Endothelial cell of umbilical vein (primary cell): ENCODE measurements around the gene NRXN3. TPM values are rescaled to one million over a fixed set of nuclear protein-coding genes. Genes with fewer than 3 reads are reported as not detected.

Experiments used
- BruUV-seq: library from RNA; stranded (reverse); fragments of 400-500 nt; replicated peaks from 2 replicates; lab custom pipeline; 2021; lab: Mats Ljungman, UMichigan
- CTCF ChIA-PET: fragments of 300-600, 350-600 bp; sonication (Branson Sonifier 250); formaldehyde crosslinking; loops from one replicate; lab custom pipeline; 2021; ENCODE audit warnings: antibody characterized with exemption, inconsistent platforms; lab: Charles Lee
- POLR2A ChIA-PET: fragments of 300-600, 350-600 bp; sonication (Branson Sonifier 250); formaldehyde crosslinking; loops from one replicate; lab custom pipeline; 2021; ENCODE audit warnings: antibody characterized with exemption, inconsistent platforms; lab: Charles Lee
- DNase-seq: peaks from one replicate; pipeline ENCODE4 v3.0.0-alpha.2; 2011; ENCODE audit warnings: low read depth, low spot score
- FAIRE-seq: peaks from 2 replicates; lab custom pipeline; 2011; peaks lifted over from hg19 to GRCh38; lab: Jason Lieb, UNC
- H2AFZ ChIP-seq: 2 replicates; pipeline ENCODE4 v1.6.0; 2012; ENCODE audit warnings: low read depth, low read length, control low read depth, inconsistent platforms
- H3K27ac ChIP-seq: 2 replicates; pipeline ENCODE4 v1.5.1; 2011; ENCODE audit warnings: low read depth, mild to moderate bottlenecking, control low read depth, low read length, moderate library complexity; ENCODE audit not compliant: insufficient read depth
- H3K27me3 ChIP-seq, 2 experiments: 2 replicates each; pipeline versions ENCODE4 v1.6.0 to v1.6.1; 2011; ENCODE audit warnings: low read length in 2 of 2, mixed read lengths in 1 of 2; ENCODE audit not compliant: control insufficient read depth in 2 of 2, insufficient read depth in 2 of 2
- H3K36me3 ChIP-seq, 2 experiments: 2 replicates in 1 of 2; 3 replicates in 1 of 2; pipeline ENCODE4 v1.5.1; 2011; ENCODE audit warnings: low read length in 2 of 2, mild to moderate bottlenecking in 1 of 2, moderate library complexity in 1 of 2; ENCODE audit not compliant: control insufficient read depth in 2 of 2, insufficient read depth in 2 of 2; ENCODE audit errors: extremely low read depth in 1 of 2
- H3K4me1 ChIP-seq: 3 replicates; pipeline ENCODE4 v1.5.1; 2011; ENCODE audit warnings: mild to moderate bottlenecking, low read length; ENCODE audit not compliant: control insufficient read depth, insufficient read depth; ENCODE audit errors: extremely low read depth
- H3K4me2 ChIP-seq: 2 replicates; pipeline ENCODE4 v1.6.1; 2011; ENCODE audit warnings: low read length, control low read depth, mixed read lengths; ENCODE audit not compliant: insufficient read depth
- H3K4me3 ChIP-seq, 3 experiments: fragments of 200-600 bp in 1 of 3; sonication (generic), shearing (Covaris generic) in 1 of 3; replicated peaks in 1 of 3; 2 replicates each; pipeline ENCODE4 v1.5.1; 2011 to 2016; ENCODE audit warnings: control low read depth in 3 of 3, low read length in 3 of 3, mild to moderate bottlenecking in 2 of 3, inconsistent platforms in 1 of 3, low read depth in 1 of 3, moderate library complexity in 1 of 3; ENCODE audit not compliant: insufficient read depth in 1 of 3
- H3K79me2 ChIP-seq: 2 replicates; pipeline ENCODE4 v1.6.0; 2012; ENCODE audit warnings: low read length, inconsistent platforms; ENCODE audit not compliant: control insufficient read depth, insufficient read depth
- H3K9ac ChIP-seq: replicated peaks from 2 replicates; pipeline ENCODE3; 2011; ENCODE audit warnings: low read length, control low read depth; ENCODE audit not compliant: insufficient read depth; ENCODE audit errors: extremely low read depth
- H3K9me1 ChIP-seq: replicated peaks from 3 replicates; pipeline ENCODE4 v1.6.0; 2011; ENCODE audit warnings: mild to moderate bottlenecking, low read length; ENCODE audit not compliant: control insufficient read depth, insufficient read depth; ENCODE audit errors: extremely low read depth
- H3K9me3 ChIP-seq: replicated peaks from 2 replicates; pipeline ENCODE4 v1.5.1; 2012; ENCODE audit warnings: low read length, inconsistent platforms; ENCODE audit not compliant: control insufficient read depth, insufficient read depth
- H4K20me1 ChIP-seq: replicated peaks from 2 replicates; pipeline ENCODE3; 2011; ENCODE audit warnings: mild to moderate bottlenecking, low read length; ENCODE audit not compliant: control insufficient read depth, insufficient read depth; ENCODE audit errors: extremely low read depth
- CTCF ChIP-seq, 2 donors: IDR thresholded peaks; 1 replicate in 1 of 2; 2 replicates in 1 of 2; pipeline ENCODE4 v1.5.1; 2011; ENCODE audit warnings: low read length in 2 of 2, mild to moderate bottlenecking in 2 of 2, moderate library complexity in 2 of 2, control low read depth in 1 of 2, inconsistent platforms in 1 of 2, low read depth in 1 of 2; ENCODE audit not compliant: insufficient read depth in 1 of 2; ENCODE audit errors: extremely low read depth in 1 of 2
- EZH2 ChIP-seq: IDR thresholded peaks from 2 replicates; pipeline ENCODE4 v1.6.1; 2012; ENCODE audit warnings: borderline replicate concordance, low read depth, mild to moderate bottlenecking, moderate library complexity, low read length, inconsistent platforms; ENCODE audit not compliant: severe bottlenecking
- FOS ChIP-seq: IDR thresholded peaks from 2 replicates; pipeline ENCODE4 v1.6.1; 2011; ENCODE audit warnings: mild to moderate bottlenecking, low read length, moderate library complexity, borderline replicate concordance; ENCODE audit not compliant: insufficient read depth
- GATA2 ChIP-seq: IDR thresholded peaks from 2 replicates; pipeline ENCODE4 v1.7.0; 2011; ENCODE audit warnings: low read depth, mild to moderate bottlenecking, moderate library complexity, mixed read lengths, low read length; ENCODE audit not compliant: insufficient read length, insufficient read depth
- JUN ChIP-seq: IDR thresholded peaks from 2 replicates; pipeline ENCODE4 v1.6.1; 2011; ENCODE audit warnings: borderline replicate concordance, low read depth; ENCODE audit not compliant: insufficient read length, insufficient read depth
- MAX ChIP-seq: IDR thresholded peaks from 2 replicates; pipeline ENCODE4 v1.6.1; 2011; ENCODE audit not compliant: insufficient read depth, insufficient read length
- MYC ChIP-seq: IDR thresholded peaks from one replicate; pipeline ENCODE4 v1.6.1; 2011; ENCODE audit warnings: mild to moderate bottlenecking, low read depth, low read length
- POLR2A ChIP-seq: IDR thresholded peaks from 2 replicates; pipeline ENCODE4 v1.6.1; 2012; ENCODE audit warnings: low read depth, mild to moderate bottlenecking, control low read depth, low read length
- POLR2AphosphoS5 ChIP-seq: IDR thresholded peaks from 2 replicates; pipeline ENCODE4 v1.6.1; 2012; ENCODE audit warnings: low read depth, mild to moderate bottlenecking, control low read depth, low read length, moderate library complexity; ENCODE audit not compliant: insufficient read depth
- dilution Hi-C: fragments of 300-500 bp; cut with MboI; formaldehyde crosslinking; loops from one replicate; pipeline ENCODE4 v1.15.0; 2019; ENCODE audit warnings: low sequenced_read_pairs; ENCODE audit not compliant: extremely low pct_ligation_motif_present
- intact Hi-C: fragments of 100-400 bp; cut with micrococcal nuclease; formaldehyde crosslinking; loops from one replicate; pipeline ENCODE4 v1.10.0; 2022
- polyA plus RNA-seq, 4 experiments: library from polyadenylated mRNA; depleted of rRNA in 3 of 4; stranded (reverse) in 3 of 4; unstranded in 1 of 4; fragments of >200 nt; gene quantifications; 2 replicates each; pipeline versions ENCODE4 v1.2.1 to v1.2.3, GENCODE V29; 2011 to 2012; ENCODE audit warnings: missing spikeins in 1 of 4
- total RNA-seq: library from RNA; stranded (reverse); gene quantifications from 2 replicates; pipeline ENCODE4 v1.2.3, GENCODE V29; 2021

The NRXN3 gene
- total and polyA plus RNA-seq, 2 donors (not counting 3 experiments of a cell fraction or from before 2014, with no cell fraction given): 0.72 to 4.2 TPM

- dilution Hi-C loops (no loop called here), intact Hi-C loops (no loop called here)
- Histone ChIP-seq H3K4me1 (no peaks in the 10 kb centered on the region), H3K4me3 (no peak overlapping the region), H3K27me3 (peaks cover 0 to 4% of the 10 kb centered on the region in 2 experiments), H4K20me1 (no peaks in the 10 kb centered on the region), H2AFZ (no peak overlapping the region), H3K9me3 (no peaks in the 10 kb centered on the region), H3K9me1 (no peaks in the 10 kb centered on the region), H3K79me2 (no peaks in the 10 kb centered on the region), H3K27ac (no peak overlapping the region), H3K4me2 (no peak overlapping the region), H3K36me3 (no peaks in the 10 kb centered on the region), H3K9ac (no peak overlapping the region)
- CTCF ChIA-PET: interaction anchor here (0.7 kb wide), 1 partner anchor 10 kb away, joined by 3 read pairs; no protein-coding TSS in a partner anchor
- POLR2A ChIA-PET: no interaction called here
- DNase-seq (no peak), FAIRE-seq (no peak)
- TF ChIP-seq CTCF (IDR thresholded peaks at IDR 0.05; ENCODE audit: extremely low read depth in 1 of 2, insufficient read depth in 1 of 2, low read depth in 1 of 2, low read length in 2 of 2): no peak
- no TSS peak for BruUV-seq
These were observed 670.7 kb downstream of the NRXN3 start for GRCh38 chr14:78840898-78841297.

GRCh38 chr14:78847801-78848200 is 677.6 kb downstream of the NRXN3 start:
- H2AFZ ChIP-seq: no peak overlapping the region
- no peak overlapping the region for H3K4me3 ChIP-seq
- no peaks in the 10 kb centered on the region for H4K20me1 ChIP-seq
- H3K36me3 ChIP-seq: no peaks in the 10 kb centered on the region
- DNase-seq (no peak), FAIRE-seq (no peak)
- TF ChIP-seq CTCF (IDR thresholded peaks at IDR 0.05; ENCODE audit: extremely low read depth in 1 of 2, insufficient read depth in 1 of 2, low read depth in 1 of 2, low read length in 2 of 2): no peak
- no peak for TF ChIP-seq MAX
- no peak for TF ChIP-seq EZH2
- TF ChIP-seq JUN: no peak
- no peak for TF ChIP-seq POLR2AphosphoS5
- TF ChIP-seq POLR2A: no peak
- TF ChIP-seq MYC: no peak
- no peak for TF ChIP-seq GATA2
- TF ChIP-seq FOS: no peak
- POLR2A ChIA-PET: no interaction called here
- intact Hi-C loops: loop anchor here (2.0 kb wide), 1 partner anchor 55 kb away; no protein-coding TSS in a partner anchor
- BruUV-seq: no TSS peak
- no peaks in the 10 kb centered on the region for H3K9me3 ChIP-seq
- H3K4me1 ChIP-seq: no peaks in the 10 kb centered on the region
- dilution Hi-C loops: no loop called here
- H3K4me2 ChIP-seq: no peak overlapping the region
- no peak overlapping the region for H3K27ac ChIP-seq
- H3K9me1 ChIP-seq: no peaks in the 10 kb centered on the region
- H3K27me3 ChIP-seq: no peaks in the 10 kb centered on the region
- no peak overlapping the region for H3K9ac ChIP-seq
- no peaks in the 10 kb centered on the region for H3K79me2 ChIP-seq
- CTCF ChIA-PET: interaction anchor here (1.2 to 2.9 kb wide), 7 partner anchors 9 to 55 kb away, joined by 3 to 12 read pairs (median 4); no protein-coding TSS in a partner anchor
